ENCODE measurements around the gene CEP128.
"Not testable (repeated sequence)": the region's sequence is repeated elsewhere in the genome, so short reads cannot be mapped to it uniquely, and the experiment has no call there.

The CEP128 gene

DNA sequence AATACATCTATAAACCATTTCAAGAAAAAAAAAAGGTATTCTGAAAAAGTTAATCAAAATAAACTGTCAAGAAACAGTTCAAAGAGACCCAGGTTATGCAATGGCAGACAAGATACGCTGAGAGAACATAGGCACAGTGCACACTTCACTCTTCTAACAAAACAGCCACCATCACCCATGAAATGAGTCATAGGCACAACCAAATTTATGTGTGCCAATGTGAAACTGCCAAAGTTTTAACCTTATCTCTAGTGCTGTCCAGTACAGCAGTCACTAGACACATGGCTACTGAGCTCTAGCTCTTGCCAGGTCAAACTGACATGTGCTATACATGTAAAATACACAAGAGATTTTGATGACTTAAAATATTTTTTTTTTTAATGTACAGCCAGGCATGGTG, 1.4 kb downstream of the CEP128 start:
- TF ChIP-seq POLR2A (IDR thresholded peaks at IDR 0.05; ENCODE audit: low read length) (no peak), GATA1 (IDR thresholded peaks at IDR 0.05; ENCODE audit: low read depth, low read length) (no peak)
- DNase-seq = peak; percentile 50 to 53

DNA sequence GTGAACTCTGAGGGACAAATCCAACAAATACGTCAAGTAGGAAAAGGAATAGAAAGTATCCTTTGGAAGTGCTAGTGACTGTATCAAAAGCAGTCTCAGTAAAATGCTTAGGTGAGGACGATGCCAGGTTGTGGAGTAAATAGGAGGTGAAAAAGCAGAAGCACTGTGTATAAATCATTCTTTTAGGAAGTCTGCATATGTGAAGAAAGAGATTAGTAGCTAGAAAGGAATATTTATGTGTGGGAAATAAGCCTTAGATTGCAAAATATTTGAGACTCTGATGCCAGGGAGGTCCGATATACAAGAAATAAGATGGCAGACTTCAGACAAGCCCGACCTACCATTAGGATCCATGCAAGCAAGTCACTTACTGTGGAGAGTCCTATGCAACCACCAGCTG, 7.9 kb downstream of the CEP128 start:
- DNase-seq = no peak
- TF ChIP-seq GATA1 (IDR thresholded peaks at IDR 0.05; ENCODE audit: low read depth, low read length) = no peak
- no peak for TF ChIP-seq POLR2A (IDR thresholded peaks at IDR 0.05; ENCODE audit: low read length)

DNA sequence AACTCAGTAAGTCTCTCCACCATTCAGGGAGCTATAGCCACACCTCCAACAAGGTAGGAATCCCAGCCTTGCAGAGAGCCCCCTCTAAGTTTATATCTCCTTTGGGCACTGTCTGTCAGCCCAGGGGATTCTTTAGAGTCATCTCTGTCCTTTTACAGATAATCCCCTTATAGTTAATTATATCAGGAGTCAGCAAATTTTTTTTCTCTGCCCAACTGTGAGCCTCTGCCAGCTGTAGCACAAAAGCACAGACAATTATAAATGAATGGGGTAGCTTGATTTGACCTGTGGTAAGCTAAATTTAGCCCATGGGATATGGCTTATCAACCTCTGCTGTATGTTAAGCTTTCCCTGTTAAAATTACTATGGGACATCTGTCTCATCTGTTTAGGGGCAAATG, 8.3 kb downstream of the CEP128 start:
- peak in 1 of 2 experiments; percentile 4 for DNase-seq
- no peak for TF ChIP-seq GATA1 (IDR thresholded peaks at IDR 0.05; ENCODE audit: low read depth, low read length)
- TF ChIP-seq POLR2A (IDR thresholded peaks at IDR 0.05; ENCODE audit: low read length) = no peak

DNA sequence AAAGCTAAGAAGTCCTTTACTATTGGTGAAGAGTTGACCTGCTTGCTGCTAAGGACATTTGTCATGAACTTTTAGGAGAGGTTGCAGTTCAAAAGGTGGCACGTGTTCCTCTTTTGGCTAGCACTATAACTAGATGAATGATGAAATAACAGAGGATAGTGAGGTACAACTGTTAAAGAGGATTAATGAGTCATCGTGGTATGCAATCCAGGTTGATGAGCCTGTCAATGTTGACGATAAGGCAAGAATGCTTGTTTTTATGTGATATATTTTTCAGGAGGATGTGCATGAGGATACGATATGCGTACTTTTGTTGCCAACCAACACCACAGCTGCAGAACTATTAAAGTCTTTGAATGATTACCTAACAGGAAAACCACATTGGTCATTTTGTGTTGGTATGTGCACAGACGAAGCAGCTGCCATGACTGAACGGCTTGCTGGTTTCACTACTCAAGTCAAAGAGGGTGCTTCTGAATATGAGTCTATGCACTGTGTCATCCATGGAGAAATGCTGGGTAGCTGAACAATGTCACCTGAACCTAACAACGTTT, 10.6 kb downstream of the CEP128 start:
- DNase-seq = peak; percentile 73 to 80
- TF ChIP-seq POLR2A (IDR thresholded peaks at IDR 0.05; ENCODE audit: low read length) (no peak), GATA1 (IDR thresholded peaks at IDR 0.05; ENCODE audit: low read depth, low read length) (no peak)

DNA sequence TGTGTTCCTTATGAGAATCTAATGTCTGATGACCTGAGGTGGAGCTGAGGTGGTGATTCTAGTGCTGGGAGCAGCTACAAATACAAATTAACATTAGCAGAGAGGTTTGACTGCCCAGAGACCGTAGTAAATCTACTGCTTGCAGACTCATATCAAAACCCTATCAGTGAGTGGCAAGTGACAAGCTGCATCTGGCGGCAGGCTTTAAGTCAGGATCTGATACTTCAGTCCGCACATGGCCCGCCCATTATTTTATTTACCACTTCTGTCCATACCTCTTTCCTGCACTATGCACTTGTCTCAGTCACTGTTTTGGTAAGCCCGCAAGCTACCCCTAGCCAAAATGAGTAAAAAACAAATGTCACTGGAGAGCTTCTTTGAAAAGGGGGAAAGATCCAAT, 11.4 kb downstream of the CEP128 start:
- peak; percentile 58 to 82 for DNase-seq
- TF ChIP-seq GATA1 (IDR thresholded peaks at IDR 0.05; ENCODE audit: low read depth, low read length) (no peak), POLR2A (IDR thresholded peaks at IDR 0.05; ENCODE audit: low read length) (no peak)

DNA sequence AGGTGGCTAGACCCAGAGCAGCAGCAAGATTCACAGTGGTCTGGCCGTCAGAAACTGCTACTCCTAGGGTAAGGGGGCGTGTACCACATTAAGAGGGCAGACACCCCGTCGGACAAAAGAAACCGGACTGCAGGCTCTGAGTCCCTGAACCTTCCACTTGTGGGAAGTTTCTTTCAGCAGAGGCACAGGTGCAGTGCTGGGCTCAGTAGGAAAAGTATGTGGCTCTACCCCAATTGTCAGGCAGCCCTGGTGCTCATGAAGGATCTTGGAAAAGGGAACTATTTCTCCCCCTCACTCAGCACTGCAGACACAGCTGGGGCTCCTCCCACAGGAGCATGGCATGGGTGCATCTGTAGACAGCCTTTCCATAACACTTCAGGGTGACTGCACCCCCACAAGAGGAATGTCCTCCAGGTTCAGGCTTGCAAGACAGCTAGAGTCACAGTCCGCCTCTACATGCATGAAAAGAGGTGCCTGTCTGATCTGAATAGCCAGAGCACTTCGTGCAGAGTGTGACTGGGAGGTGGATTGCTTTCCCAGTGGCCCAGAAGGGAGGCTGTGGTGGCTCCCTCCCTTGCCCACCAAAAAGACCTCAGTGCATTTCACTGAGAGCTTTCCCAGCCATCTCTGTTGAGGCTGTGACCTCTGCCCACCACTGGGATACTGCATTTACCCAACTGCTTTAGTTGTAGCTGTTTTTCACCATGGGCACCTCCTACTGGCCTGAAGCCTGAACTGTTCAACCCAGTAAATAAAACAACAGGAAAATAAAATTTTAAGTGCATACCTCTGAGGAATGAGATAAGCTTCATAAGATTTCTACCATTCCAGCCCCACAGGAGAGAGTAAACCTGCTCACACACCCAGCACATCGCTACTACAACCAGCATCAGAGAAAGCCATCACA, 14.2 kb downstream of the CEP128 start:
- peak in 1 of 2 experiments; percentile 3 for DNase-seq
- TF ChIP-seq POLR2A (IDR thresholded peaks at IDR 0.05; ENCODE audit: low read length) (no peak), GATA1 (IDR thresholded peaks at IDR 0.05; ENCODE audit: low read depth, low read length) (no peak)

DNA sequence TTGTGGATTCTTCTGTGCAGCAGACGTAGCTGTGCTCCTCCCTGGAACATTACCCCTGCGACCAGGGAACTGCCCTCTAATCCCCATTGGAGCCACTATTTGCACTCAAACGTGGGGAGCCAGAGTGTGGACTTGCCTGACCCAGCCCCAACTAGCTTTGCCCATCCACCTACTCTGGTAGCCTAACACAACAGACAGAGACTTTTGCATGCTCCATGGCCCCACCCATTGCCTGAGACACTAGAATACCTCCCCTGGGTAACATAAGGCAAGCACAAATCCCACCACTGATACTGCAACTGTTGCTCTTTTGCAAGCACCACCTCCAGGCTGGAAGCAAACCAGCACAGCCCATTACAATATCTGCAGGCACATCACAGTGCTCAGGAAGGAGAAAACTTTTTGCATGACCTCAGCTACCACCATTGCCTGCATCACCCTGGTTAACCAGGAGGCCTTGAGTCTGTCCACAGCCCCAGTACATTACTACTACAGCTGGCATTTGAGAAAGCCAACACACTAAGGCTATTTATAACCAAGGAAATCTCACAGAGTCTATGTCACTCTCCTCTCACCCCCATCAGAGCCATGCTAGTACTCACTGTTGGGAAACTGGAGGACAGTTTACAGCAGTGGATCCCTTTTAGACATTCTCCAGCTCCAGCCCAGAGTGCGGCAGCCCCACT, 15.0 kb downstream of the CEP128 start:
- no peak for DNase-seq

DNA sequence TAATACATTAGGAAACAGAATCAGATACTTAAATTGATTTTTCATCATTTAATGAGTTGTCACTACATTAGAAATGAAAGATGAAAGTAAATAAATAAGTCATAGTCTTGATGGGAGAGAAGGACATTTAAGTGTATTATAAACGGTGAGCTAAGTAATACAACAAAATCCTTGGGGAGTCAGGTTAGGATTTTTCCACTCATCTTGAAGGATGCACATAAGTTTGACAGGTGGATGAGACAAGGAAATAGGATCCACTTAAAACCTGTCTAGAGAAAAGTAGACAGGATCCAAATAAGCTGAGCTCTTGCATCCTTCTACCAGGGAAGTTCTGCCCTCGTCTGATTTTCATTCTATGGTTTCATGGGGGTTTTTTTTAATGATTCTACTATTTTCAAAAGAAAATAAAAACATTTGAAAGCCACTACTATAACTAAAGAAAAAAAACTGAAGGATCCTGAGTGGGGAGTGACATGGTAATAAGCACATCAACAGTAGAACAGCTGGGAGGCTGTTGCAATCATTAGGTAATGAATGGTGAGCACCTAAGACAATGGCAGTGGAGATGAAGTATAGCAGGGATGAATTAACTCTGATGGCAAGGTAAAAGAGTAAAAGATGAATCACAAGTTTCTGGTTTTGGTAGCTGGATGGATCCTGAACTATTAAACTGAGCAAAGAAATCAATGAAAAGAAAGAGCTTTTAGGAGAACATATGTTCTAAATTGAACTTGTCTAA, 17.0 kb downstream of the CEP128 start:
- DNase-seq = no peak
- TF ChIP-seq GATA1 (IDR thresholded peaks at IDR 0.05; ENCODE audit: low read depth, low read length) (no peak), POLR2A (IDR thresholded peaks at IDR 0.05; ENCODE audit: low read length) (no peak)

More for the DNA sequence above, 15.0 kb downstream of the CEP128 start:
- TF ChIP-seq POLR2A (IDR thresholded peaks at IDR 0.05; ENCODE audit: low read length) (no peak), GATA1 (IDR thresholded peaks at IDR 0.05; ENCODE audit: low read depth, low read length) (no peak)

DNA sequence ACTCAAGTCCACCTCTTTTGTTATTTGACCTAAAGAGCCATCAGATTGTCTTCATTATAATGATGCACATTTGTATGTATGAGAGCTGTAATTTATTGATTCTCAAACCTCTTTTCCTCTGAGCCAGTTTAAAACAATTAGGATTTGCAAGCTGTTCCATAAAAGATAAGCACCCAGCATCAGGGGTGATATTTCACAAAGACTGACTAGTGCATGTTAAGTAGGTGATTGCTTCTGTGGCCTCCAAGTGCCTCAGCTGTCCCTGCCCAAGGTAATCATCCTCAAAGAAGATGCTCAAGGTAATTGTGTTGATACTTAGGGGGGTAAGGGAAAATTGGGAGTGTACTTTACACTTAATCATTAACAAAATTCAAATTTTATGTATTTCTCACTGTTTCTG, 18.2 kb downstream of the CEP128 start:
- no peak for DNase-seq
- TF ChIP-seq GATA1 (IDR thresholded peaks at IDR 0.05; ENCODE audit: low read depth, low read length) (no peak), POLR2A (IDR thresholded peaks at IDR 0.05; ENCODE audit: low read length) (no peak)

DNA sequence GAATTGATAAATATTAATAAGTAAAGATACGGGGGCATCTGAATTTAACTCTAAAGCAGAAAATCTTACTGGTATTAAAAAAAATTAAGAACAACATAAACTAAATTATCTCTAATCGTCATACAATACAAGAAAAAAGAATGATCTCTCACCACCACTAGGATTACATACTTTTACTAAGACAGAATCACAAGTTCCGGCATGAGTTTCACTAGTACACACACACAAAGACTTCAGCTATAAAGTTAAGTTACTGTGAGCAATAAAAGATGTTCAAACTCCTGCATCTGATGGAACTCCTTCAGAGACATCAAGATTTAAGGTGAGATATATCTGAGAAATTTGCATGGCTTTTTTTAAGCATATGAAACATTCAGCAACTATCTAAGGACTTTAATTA, 21.9 kb downstream of the CEP128 start:
- DNase-seq = no peak
- TF ChIP-seq GATA1 (IDR thresholded peaks at IDR 0.05; ENCODE audit: low read depth, low read length) (no peak), POLR2A (IDR thresholded peaks at IDR 0.05; ENCODE audit: low read length) (no peak)

DNA sequence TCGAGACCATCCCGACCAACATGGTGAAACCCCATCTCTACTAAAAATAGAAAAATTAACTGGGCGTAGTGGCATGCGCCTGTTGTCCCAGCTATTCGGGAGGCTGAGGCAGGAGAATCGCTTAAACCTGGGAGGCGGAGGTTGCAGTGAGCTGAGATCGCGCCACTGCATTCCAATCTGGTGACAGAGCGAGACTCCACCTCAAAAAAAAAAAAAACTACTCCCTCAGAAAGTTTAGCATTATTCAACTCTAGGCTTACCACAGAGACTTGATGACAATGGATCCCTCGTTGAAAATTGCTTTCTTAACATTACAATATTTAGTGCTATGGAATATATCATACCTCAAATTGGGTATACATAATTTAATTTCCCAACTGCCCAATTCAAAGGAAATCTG, 29.5 kb downstream of the CEP128 start:
- not testable (repeated sequence) for DNase-seq

DNA sequence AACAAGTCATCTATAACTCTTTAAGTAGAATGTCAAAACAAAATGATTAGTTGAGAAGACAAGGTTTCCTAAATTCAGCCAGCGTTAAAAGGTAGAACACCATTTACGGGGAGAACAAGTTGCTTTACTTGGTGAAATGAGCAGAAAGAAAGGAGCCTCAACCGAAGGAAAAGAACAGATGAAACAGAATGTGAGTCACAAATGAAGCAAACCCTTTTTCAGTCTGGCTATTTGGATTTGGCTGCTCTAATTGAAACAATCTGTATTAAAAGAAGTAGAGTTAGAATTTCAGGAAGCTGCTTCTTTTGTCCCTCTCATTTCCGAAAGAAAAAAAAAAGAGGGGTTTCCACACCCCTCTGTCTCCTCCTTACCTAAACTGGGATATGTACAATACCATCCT, 34.6 kb downstream of the CEP128 start:
- no peak for DNase-seq
- TF ChIP-seq GATA1 (IDR thresholded peaks at IDR 0.05; ENCODE audit: low read depth, low read length) = no peak
- no peak for TF ChIP-seq POLR2A (IDR thresholded peaks at IDR 0.05; ENCODE audit: low read length)

DNA sequence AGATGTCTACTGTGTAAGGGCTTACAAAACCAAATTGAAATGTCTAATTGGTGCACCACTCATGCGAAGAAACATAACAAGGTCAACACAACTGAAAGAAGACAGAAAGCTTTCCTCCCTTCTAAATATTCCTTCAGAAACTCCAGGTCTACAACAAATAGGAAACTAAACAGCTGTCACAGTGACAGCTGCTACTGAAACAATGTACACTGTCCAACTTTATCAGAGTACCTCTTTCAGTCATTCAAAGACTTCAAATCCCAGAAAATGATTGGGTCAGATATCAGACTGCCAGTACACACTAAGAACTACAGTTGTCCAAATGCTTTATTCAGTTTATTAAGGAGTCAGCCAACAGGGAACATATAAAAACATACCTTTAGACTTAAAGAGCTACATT, 35.2 kb downstream of the CEP128 start:
- DNase-seq = no peak
- TF ChIP-seq GATA1 (IDR thresholded peaks at IDR 0.05; ENCODE audit: low read depth, low read length) (no peak), POLR2A (IDR thresholded peaks at IDR 0.05; ENCODE audit: low read length) (no peak)

DNA sequence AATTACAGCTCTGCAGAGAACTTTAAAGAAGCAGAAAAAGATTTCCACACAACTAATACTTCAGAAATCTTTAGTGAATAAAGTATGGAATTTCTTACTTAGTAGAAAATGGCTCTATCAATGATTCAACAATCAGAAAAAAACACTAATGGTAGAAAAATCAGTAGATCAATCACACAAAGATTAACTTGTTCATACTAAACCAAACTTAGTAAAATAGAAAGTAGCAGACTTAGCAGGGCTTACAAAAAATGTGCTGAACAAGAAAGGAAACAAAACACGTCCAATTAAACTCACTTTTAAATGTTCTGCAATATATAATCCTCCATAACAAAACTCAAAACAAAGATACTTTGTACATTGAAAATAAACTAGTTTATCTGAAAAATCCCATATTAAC, 38.9 kb downstream of the CEP128 start:
- DNase-seq = no peak
- TF ChIP-seq POLR2A (IDR thresholded peaks at IDR 0.05; ENCODE audit: low read length) = no peak
- no peak for TF ChIP-seq GATA1 (IDR thresholded peaks at IDR 0.05; ENCODE audit: low read depth, low read length)

Data from erythroblast (primary cell).